ENCODE results near the gene SLC25A44. TPM values are rescaled to one million over a fixed set of nuclear protein-coding genes. Genes with fewer than 3 reads are reported as not detected.

Gene SLC25A44, protein sequence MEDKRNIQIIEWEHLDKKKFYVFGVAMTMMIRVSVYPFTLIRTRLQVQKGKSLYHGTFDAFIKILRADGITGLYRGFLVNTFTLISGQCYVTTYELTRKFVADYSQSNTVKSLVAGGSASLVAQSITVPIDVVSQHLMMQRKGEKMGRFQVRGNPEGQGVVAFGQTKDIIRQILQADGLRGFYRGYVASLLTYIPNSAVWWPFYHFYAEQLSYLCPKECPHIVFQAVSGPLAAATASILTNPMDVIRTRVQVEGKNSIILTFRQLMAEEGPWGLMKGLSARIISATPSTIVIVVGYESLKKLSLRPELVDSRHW
- total RNA-seq = 13.5 TPM

DNA sequence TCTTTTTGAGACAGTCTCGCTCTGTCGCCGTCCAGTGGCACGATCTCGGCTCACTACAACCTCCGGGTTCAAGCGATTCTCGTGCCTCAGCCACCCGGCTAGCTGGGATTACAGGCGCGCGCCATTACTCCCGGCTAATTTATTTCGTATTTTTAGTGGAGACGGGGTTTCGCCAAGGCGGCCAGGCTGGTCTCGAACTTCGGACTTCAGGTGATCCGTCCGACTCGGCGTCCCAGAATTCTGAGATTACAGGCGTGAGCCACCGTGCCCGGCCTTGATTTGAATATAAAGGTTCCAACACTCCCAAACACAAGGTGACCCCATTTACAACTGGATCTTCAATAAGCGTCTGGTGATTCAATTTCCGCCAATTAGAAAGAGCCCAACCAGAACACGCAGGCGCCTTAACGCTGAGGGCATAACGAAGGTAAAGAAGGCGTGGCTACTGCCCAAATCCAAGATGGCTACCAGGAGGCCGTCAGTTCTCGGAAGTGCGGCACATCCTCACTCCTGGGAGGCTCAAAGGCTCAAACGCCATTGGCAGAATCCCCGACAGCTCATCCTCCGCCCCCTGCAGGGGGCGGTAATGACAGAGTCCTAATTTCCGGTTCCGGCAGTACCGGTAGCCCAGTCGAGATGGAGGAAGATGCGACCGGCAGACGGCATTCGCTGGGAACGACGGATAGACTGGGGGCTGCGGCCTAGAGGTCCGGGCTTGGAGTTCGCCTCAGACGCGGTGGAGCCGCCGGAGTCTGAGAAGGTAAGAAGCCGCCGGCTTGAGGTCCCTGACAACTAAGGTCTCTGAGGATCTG, at the start of gene SLC25A44:
Gene SLC25A44 (plus strand): TSS at position 617 of the 812 bp plus-strand sequence. CDS start 5,744 bp downstream, outside the sequence.
- intact Hi-C loops (cut with DNase I) = loop anchor here (1.0 to 5.0 kb wide), 3 partner anchors 19 to 46 kb away; no protein-coding TSS in a partner anchor
- Histone ChIP-seq H3K9me3 (no peaks in the 10 kb centered on the region), H3K4me1 (peaks cover 7 to 9% of the 10 kb centered on the region in 2 donors), H3K36me3 (no peaks in the 10 kb centered on the region), H3K27me3 (no peaks in the 10 kb centered on the region), H3K27ac (peak within 1 kb of the TSS; percentile 82 to 87), H3K4me3 (peak within 1 kb of the TSS; percentile 70 to 97)
- peak; percentile 86 to 99 for DNase-seq (ENCODE audit: low spot score in 2 of 2)
- TF ChIP-seq, protein P1, sequence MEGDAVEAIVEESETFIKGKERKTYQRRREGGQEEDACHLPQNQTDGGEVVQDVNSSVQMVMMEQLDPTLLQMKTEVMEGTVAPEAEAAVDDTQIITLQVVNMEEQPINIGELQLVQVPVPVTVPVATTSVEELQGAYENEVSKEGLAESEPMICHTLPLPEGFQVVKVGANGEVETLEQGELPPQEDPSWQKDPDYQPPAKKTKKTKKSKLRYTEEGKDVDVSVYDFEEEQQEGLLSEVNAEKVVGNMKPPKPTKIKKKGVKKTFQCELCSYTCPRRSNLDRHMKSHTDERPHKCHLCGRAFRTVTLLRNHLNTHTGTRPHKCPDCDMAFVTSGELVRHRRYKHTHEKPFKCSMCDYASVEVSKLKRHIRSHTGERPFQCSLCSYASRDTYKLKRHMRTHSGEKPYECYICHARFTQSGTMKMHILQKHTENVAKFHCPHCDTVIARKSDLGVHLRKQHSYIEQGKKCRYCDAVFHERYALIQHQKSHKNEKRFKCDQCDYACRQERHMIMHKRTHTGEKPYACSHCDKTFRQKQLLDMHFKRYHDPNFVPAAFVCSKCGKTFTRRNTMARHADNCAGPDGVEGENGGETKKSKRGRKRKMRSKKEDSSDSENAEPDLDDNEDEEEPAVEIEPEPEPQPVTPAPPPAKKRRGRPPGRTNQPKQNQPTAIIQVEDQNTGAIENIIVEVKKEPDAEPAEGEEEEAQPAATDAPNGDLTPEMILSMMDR (IDR thresholded peaks at IDR 0.05) = peak; percentile 28 to 44 (median 44)

DNA sequence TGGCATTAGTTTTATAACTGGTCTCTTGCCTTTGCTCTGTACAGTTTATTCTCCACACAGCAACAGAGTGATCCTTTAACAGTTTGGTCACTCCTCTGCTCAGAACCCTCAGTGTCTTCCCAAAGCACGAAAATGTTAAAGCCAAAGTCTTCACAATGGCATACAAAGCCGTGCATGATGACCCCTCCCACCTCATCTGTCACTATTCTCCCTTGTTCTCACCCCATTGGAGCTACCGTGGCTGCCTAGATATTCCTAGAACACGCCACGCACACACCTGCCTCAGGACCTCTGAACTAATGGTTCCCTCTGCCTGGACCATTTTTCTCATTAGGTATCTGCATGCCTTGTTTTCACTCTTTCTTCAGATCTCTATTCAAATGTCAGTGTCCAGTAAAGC, 49.2 kb upstream of the SLC25A44 start:
- TF ChIP-seq, protein P1 (IDR thresholded peaks at IDR 0.05) = no peak
- intact Hi-C loops (cut with DNase I) = loop anchor here (5.0 to 10.0 kb wide), 2 partner anchors 48 to 190 kb away; partner anchors contain the start of gene SLC25A44
- no peaks in the 10 kb centered on the region for H3K9me3 ChIP-seq
- peaks cover 1% of the 10 kb centered on the region in 2 donors for H3K36me3 ChIP-seq
- no peak overlapping the region for H3K4me3 ChIP-seq
- H3K4me1 ChIP-seq = peaks cover 20 to 29% of the 10 kb centered on the region in 2 donors
- no peak for DNase-seq (ENCODE audit: low spot score in 2 of 2)
- no peak overlapping the region for H3K27ac ChIP-seq
- H3K27me3 ChIP-seq = no peaks in the 10 kb centered on the region

DNA sequence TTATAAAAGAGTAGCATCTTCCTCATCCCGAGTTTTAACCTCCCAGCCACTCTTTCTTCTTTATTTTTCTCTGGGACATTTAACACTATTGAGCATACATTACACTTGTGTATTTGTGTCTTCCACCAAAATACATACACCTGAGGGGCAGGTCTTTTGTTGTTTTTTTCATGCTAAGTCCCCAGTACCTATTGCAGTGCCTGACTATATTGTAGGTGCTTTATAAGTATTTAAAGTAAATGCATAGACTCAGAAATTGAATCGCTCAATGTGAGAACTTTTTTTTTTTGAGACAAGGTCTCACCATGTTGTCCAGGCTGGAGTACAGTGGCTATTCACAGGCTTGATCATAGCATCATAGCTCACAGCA, 48.3 kb upstream of the SLC25A44 start:
- intact Hi-C loops (cut with DNase I) = loop anchor here (2.0 to 10.0 kb wide), 5 partner anchors 15 to 191 kb away; partner anchors contain the start of genes PMF1 and SLC25A44
- no peaks in the 10 kb centered on the region for H3K27me3 ChIP-seq
- DNase-seq (ENCODE audit: low spot score in 2 of 2) = no peak
- H3K4me1 ChIP-seq = peaks cover 20 to 22% of the 10 kb centered on the region in 2 donors
- peak overlapping the region in 1 of 2 donors; percentile 16 for H3K4me3 ChIP-seq
- TF ChIP-seq, protein P1 (IDR thresholded peaks at IDR 0.05) = no peak
- H3K36me3 ChIP-seq = no peaks in the 10 kb centered on the region
- H3K9me3 ChIP-seq = no peaks in the 10 kb centered on the region
- H3K27ac ChIP-seq = no peak overlapping the region

DNA sequence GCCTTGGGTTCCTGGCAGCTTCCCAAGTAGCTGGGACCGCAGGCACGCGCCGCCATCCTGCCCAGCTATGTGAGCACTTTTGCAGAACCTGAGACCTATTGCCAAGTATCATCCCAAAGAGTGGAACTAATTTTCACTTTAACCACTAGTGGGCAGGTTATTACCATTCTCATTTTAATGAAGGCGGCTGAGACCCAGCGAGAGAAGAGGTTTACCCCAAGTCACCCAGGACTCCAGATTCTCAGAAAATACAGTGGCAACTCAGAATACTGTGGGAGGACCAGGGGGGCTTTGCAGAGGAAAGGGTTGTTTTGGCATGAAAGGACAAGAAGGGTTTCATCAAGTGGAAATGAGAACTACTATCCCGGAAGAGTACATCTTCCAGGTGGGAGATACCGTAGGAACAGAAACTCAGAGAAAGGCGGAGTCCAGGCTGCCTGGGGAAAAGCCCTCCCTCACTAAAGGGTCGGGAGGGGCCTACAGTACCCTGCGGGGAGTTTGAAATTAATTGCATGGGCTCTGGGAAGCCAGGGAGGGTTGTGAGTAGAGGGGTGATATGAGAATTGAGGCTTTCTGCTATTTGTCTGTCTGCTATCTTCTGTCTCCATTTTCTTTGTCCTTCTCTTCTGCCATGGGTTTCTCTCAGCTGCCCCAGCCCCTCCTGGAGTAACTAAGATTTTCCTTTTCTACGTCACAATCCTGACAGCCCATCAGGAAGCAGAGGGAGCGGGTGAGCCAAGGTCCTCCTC, 47.7 kb upstream of the SLC25A44 start:
- DNase-seq (ENCODE audit: low spot score in 2 of 2) = peak in 1 of 2 donors; percentile 87

More for the DNA sequence above, 47.7 kb upstream of the SLC25A44 start:
- no peaks in the 10 kb centered on the region for H3K9me3 ChIP-seq
- peaks cover 17 to 20% of the 10 kb centered on the region in 2 donors for H3K4me1 ChIP-seq
- H3K27me3 ChIP-seq = no peaks in the 10 kb centered on the region
- peak overlapping the region in 1 of 2 donors; percentile 16 for H3K4me3 ChIP-seq
- intact Hi-C loops (cut with DNase I) = loop anchor here (2.0 to 10.0 kb wide), 5 partner anchors 15 to 191 kb away; partner anchors contain the start of genes PMF1 and SLC25A44
- H3K27ac ChIP-seq = no peak overlapping the region
- no peaks in the 10 kb centered on the region for H3K36me3 ChIP-seq
- TF ChIP-seq, protein P1 (IDR thresholded peaks at IDR 0.05) = peak; percentile 53 to 67 (median 64)
